ENCODE measurements around the gene PANK4.

- TF ChIP-seq POLR2AphosphoS5 (IDR thresholded peaks at IDR 0.05; ENCODE audit: borderline replicate concordance, low read depth, low read length) (no peak), EZH2 (IDR thresholded peaks at IDR 0.05) (no peak), FOXP2 (optimal IDR thresholded peaks at IDR 0.05; ENCODE audit: control extremely low read depth, extremely low read length, insufficient read depth) (no peak)
These were observed 6.2 kb upstream of the PANK4 start for GRCh38 chr1:2532485-2533160.
